NCI-H1694 treated with DMSO at 0.1 percent for 48 hours (cell line): Measurements from ENCODE around the gene ALX4.

Experiments
- DNase-seq: peaks from one replicate; lab custom pipeline; 2025; lab: John Stamatoyannopoulos, UW

Gene ALX4

DNA sequence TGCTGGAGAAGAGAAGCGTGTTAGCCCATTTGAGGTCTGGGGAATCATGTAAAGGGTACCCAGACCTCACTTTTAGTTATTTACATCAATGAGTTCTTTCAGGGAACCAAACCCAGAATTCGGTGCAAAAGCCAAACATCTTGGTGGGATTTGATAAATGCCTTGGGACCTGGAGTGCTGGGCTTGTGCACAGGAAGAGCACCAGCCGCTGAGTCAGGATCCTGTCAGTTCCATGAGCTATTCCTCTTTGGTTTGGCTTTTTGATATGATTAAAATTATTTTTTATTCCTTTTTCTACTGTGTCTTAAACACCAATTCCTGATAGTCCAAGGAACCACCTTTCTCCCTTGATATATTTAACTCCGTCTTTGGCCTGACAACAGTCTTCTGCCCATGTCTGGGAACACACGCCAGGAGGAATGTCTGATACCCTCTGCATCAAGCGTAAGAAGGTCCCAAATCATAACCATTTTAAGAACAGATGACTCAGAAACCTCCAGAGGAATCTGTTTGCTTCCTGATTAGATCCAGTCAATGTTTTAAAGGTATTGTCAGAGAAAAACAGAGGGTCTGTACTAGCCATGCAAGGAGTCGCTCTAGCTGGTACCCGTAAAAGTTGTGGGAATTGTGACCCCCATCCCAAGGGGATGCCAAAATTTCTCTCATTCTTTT, 65.2 kb downstream of the ALX4 start:
- no peak for DNase-seq

DNA sequence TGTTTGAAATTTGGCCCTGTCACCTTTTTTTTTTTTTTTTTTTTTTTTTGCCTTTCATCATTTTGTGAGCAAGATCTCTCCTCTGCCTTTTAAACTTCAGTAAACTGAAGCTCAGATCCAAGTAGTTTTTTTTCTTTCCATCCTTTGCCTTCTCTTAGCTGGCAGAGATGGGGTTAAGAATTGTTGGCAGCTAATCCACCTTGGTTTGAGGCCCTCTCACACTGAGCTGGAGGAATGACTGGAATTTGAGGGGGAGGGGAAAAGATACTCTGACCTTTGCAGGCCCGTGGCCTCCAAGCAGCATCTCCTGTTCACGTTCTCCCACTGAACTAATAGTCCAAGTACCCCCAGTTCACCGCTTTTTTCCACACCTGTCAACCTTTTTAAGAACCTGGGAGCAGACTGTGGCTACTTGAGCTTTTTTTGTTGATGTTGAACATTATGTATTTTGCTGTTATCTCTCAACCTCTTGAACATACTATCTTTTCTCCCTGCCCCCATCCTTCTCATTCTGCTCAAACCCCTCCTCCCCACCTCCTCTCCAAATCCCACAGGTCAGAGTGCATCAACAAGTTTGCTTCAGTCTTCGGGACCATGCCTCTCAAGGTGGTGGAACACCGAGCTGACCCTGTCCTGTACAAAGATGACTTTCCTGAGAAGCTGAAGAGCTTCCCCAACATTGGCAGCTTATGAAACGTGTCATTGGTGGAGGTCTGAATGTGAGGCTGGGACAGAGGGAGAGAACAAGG, 66.2 kb downstream of the ALX4 start:
- DNase-seq = no peak

DNA sequence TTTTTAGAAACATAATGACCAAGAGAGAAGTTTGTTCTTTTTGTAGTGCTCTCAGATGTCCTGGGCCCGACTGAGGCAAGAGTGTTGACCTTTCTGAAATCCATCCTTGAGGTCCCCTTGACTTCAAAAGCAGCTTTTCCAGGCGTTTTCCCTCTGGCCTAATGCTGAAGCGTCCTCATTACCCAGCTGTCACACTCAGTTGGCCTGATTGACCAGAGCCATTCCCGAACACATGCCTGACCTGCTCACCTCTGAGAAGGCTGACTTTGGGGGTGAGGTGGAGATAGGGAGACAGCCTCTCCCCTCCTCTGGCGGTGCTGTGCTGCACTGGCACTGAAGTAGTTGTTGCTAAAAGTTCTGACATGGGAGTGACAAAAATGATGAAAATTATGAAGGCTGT, 66.9 kb downstream of the ALX4 start:
- no peak for DNase-seq

DNA sequence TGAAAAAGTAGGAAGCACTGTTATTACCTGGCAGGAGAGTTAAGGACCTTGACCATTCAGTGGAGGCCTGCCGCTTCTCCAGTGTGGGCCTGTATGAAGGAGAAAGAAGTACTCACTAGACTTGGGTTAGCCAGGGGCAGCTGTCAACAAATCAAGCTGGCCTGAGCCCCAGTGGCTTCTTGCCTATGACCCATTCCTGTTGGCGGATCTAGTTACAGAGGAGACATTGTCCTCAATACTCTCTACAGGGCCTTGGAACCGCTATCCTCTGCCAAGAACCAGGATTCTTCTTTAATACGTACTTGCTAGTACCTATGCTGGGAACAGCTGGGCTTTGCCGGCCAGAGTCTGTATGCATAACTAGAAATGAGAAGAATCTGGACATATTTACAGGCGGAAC, 68.1 kb downstream of the ALX4 start:
- no peak for DNase-seq

DNA sequence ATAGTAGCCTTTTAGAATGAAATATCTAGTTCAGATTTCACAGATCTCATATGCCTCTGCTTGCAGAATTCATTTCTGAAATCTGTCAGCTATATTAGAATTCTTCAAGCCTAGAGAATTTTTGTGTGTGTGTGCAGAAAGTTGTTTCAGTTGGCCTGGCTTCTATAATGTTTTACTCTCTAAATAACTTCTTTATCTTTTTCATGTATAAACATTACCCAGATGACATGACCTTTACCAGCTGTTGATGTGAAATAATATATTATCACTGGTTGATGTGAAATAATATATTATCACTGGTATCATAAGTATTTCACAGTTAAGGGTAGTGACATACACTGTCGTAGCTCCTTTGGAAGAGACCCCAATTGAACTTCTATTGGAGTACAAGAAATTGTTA, 72.8 kb downstream of the ALX4 start:
- DNase-seq = no peak

DNA sequence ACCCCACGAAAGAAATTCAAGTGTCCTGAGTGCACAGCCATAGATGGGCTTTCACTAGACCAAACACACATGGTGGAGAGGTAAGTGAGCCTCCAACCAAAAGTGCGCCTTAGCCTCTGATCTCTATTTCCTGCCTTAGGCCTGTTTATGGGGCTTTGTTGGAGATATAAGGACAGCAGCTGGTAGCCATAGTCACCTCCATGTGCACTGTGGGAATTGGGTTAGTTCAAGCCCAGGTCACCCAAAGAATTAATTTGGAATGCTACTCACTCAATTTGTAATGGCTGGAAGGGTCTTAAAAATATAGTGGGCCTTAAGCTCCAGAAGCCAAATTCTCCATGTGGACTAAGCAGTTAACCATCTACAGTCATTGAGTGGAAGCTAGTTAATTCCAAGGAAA, 73.6 kb downstream of the ALX4 start:
- DNase-seq = no peak

DNA sequence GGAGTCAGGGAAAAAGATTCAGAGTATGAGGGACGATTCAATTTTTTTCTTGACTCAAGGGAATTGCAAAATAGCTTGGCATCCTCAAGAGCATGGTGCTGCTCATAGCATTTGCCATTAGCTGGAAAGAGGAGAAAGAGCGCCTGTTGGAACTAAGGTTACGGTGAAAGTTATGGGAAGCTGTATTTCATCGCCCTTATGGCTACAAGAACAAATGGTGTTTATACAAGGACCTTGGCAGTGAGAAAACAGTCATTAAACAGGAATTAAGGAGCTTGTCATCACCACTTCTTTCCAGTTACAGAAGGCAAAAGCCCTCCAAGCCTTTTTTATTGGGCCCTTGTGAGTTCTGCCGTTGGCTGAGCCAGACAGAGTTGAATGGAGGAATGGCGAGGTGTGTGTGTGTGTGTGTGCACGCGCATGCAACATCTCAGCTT, 74.2 kb downstream of the ALX4 start:
- DNase-seq = no peak

DNA sequence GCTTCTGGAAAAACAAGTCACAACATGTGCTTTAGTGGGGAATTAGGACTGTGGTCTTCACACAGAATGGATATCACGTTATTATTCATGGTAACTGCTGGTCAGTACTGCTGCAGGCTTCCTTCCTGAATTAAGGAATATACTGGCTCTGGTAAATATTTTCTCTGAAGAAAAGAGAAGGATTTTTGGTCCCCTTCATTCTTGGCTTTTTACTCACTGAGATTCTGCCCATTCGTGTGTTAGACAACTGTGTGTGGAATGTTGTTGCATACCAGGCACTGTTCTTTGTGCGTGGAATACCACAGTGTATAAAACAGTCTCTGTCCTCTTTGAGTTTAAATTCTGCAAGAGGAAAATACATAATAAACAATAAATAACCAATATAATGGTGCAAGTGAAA, 80.3 kb downstream of the ALX4 start:
- DNase-seq = no peak

DNA sequence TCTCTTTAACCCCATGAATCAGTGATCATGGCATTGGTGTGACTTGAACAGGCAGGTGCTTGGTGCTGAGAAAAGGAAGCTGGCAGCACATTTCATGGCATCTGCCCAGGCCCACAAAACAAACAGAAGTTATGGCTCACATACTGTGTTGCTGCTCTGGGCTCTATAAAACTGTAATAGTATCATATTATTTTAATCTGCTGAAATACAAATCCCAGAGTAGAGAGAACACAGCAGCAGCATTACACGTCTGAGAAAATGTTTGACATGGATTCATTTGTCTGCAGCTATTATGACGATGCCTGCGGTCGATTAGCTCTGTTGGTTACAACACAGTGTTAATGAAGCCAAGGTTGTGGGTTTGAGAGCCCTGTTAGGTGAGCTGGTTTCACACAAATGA, 80.8 kb downstream of the ALX4 start:
- peak; percentile 15 for DNase-seq

DNA sequence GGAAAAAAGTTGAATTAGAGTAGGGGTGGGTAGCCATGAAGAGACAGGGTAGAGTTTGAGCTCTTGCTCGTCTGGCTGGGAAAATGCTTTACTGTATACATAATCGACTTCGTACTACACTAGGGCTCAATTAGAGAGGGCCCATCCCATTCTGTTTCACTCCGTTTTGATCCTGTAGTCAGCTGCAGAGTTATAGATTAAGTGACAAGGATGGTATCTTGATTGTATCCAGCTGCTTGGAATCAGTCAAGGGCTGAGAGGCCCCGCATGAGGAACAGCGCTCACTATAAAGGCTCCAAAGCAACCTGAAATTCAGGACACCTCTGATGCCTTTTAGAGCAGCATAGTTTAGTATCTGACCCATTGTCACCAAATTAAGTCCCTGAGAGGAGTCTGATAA, 81.6 kb downstream of the ALX4 start:
- no peak for DNase-seq

DNA sequence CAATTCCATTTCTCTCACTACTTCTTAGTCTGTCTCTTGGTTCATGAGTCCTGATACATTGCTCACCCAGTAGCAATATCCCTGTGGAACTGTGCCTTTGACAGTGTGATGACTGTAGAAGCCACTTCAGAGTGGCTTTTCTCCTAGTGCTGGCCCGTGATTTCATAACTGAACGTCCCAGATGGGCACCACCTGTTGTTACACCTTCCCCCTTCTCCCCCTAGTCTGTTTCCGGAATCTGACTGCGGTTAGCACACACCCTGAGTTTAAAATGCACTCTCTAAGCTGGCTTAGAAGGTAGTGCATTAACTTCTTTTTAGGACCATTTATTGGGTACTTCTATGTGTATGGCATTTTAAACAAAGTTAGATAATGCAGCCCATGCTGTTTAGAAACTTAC, 83.0 kb downstream of the ALX4 start:
- DNase-seq = no peak

DNA sequence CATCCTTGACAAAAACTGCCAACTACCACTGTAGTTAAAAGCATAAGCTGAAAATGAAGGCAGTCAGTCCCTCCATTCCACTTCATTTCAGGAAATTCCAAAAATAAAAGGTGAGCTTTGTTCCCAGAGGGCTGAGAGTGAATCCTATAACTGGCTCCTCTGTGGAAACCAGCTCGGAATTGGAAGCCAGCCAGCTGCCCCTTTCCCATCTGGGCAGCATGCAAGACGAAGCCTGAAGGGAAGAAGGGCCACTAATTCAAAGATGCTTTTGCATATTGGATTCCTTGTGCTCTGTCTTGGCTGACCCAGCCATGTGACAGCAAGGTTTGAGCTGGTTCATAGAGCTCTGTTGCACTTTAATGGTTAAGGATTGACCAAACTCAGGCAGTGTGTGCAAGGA, 83.4 kb downstream of the ALX4 start:
- no peak for DNase-seq

DNA sequence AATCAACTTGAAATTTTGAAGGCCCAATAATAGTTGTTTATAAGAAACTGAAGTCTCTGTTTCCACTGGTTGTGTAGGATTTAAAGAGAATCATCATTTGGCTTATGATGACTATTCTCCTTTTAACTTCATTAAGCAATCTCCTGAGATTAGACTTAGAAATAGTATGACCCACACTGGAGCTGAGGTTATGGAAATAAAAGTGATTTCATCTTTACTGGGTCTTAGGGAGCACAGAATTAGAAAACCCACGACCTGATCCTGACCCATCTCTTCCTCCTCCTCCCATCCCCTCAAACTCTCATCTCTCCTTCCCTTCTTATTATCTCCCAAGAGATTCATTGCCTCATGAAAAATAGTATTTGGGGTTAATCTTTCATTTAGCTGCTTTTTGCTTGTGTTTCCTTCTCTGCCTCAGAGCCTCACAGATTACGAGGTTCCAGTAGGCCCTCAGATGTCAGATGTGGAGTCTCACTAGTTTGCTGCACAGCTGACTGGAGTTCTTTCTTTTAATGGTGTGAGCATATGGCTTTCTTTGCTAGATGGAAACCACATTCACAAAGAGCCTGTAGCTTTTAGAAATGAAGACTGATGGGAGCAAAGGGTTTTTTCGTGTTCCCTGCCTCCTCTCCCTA, 85.0 kb downstream of the ALX4 start:
- no peak for DNase-seq

DNA sequence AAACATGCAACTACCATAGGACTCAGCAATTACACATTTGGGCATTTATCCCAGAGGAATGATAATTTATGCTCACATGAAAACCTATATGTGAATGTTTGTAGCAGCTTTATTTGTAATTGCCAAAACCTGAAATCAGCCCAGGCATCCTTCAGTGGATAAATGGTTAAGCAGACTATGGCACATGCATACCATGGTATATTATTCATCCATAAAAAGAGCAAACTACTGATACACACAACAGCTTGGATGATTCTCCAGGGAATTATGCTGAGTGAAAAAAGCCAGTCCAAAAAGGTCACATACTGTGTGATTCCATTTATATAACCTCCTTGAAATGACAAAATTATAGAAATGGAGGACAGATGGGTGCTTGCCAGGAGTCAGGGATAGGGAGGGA, 86.7 kb downstream of the ALX4 start:
- DNase-seq = no peak

DNA sequence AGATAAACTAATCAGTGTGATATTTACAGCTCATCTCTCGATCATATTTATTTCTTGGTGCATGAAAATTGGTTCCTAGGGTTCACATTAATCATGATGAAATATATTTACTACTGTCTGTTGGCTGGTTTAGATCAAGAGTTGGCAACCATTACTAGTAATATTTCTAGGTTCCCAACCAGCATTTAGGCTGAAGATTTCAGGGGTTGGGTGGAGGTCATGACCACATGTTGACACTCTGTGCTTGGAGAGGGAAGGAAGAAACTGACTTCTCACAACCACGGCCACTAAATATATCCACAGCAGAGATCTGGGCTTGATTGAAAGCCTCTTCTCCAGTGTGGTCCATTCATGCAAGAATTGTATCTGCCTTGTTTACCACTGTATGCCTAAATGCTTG, 87.9 kb downstream of the ALX4 start:
- DNase-seq = no peak

DNA sequence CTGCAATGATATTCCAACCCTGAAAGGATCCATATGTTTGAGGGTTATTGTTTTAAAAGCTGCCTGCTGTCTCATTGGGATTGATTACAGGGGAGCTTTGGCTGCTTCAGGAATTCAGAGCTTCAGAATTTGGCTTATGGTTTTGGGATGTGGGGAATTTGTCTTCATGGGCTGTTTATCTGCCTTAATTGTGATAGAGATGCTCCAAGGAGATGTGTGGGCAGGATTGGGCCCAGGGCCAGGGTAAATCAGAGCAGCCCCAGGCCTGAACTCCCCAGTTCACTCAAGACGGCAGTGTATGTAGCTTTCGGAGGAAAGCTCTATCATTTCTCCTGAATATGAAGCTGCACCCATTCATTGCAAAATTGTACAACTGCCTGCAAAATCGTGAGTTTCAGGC, 88.5 kb downstream of the ALX4 start:
- no peak for DNase-seq

DNA sequence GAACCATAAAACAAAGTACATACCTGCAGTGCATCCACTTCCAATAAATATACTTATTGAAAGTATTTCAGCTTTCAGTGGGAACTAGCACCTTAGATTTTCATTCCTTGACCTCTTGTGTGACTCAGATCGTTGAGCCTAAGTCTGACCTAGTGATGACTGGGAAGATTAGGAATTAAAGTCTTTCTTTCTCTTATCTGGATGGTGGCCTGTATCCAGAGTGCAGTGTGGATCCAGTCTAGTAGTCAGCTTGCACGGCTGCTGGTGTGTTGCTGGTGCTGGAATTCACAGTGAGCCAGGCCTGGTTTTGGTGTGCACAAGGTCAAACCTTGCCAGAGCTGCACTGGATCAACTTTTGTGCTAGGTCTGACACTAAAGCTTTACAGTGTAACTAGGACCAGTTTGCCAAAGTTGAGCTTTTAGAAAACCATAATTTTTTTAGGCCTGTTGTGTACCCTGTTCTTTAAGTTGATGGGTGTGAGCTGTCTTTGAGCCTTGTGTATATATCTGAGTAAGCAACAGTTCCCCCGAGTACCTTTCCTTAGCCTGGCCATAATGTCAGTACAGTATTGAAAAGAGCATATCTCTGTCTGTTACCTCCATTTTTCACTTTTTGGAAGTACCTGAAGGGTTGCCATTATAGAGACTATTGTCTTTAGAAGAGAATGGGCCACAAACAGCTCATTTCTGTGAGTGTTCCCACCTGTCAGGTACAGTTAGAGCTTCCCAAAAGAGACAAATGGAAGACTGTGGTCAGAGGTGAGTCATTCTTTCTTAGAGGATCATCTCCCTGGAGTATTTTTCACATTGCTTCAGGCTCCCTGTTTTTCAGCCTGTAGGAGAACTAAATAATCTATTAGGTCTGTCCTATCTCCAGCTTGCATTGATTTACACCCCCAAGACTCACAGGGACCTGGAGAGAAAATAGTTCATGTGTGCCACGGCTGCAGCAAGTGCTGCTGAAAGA, 89.8 kb downstream of the ALX4 start:
- no peak for DNase-seq

DNA sequence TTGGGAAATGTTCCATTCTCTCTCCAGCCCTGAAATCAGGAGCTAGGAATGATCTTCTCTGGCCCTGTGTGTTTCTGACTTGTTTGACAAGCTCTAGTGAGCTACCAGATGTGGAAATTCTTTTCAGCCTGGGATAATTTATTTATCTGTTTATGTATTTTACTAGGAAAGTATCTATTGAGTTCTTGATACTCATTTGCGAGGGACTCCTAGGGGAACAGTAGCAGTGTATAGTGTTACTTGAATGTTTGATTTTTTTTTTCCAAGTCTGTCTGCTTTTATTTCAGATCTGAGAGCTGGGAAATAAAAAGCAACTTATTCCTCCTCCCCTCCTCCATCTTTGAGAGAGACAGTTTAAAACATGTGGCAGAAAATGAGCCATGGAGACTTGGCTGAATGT, 92.5 kb downstream of the ALX4 start:
- DNase-seq = no peak

DNA sequence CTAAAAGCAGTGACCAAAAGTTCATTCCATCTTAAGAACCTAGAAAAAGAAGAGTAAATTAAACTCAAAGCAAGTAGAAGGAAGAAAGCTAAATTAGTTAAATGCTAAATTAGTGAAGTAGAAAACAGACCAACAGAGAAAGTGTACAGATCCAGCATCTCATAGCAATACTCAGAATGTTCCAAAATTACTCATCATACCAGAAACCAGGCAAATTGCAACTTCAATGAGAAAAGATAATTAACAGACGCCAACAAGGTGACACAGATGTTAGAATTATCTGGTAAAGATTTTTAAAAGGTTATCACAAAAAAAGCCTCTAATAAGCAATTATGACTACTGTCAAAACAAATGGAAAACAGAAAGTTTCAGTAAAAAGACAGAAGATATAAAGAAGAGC, 96.8 kb downstream of the ALX4 start:
- no peak for DNase-seq

DNA sequence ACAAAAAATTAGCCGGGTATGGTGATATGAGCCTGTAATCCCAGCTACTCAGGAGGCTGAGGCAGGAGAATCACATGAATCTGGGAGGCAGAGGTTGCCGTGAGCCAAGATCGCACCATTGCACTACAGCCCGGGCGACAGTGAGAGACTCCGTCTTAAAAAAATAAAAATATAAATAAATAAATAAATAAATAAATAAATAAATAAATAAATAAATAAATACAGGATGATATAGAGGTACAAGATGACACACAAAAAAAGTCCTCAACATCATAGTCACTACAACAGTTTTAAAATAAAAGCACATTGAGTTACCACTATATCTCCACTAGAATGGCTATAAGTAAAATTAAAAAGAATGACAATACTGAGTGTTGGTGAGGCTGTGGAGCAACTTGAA, 97.8 kb downstream of the ALX4 start:
- no peak for DNase-seq
